HepG2 (cell line): Measurements from ENCODE around the gene IMP3. TPM values are rescaled to one million over a fixed set of nuclear protein-coding genes. Genes with fewer than 3 reads are reported as not detected.

Source experiments
- BHLHE40 ChIP-seq: IDR thresholded peaks from 2 replicates; pipeline ENCODE4 v1.6.1; 2011; ENCODE audit warnings: low read length, improper control_type of control experiment
- CBFB ChIP-seq: sonication (generic); formaldehyde crosslinking; IDR thresholded peaks from 2 replicates; pipeline ENCODE4 v1.4.0; 2020; ENCODE audit warnings: missing genetic modification reagents
- PATZ1 ChIP-seq: sonication (generic); formaldehyde crosslinking; IDR thresholded peaks from 2 replicates; pipeline ENCODE4 v1.4.0; 2020; ENCODE audit warnings: missing genetic modification reagents
- ZNF281 ChIP-seq: sonication (generic); formaldehyde crosslinking; IDR thresholded peaks from 2 replicates; pipeline ENCODE4 v1.4.0; 2020; ENCODE audit warnings: missing genetic modification reagents, borderline replicate concordance
- ZNF512B ChIP-seq: sonication (generic); formaldehyde crosslinking; IDR thresholded peaks from 2 replicates; pipeline ENCODE4 v1.5.1; 2020; ENCODE audit warnings: missing genetic modification reagents, mild to moderate bottlenecking, borderline replicate concordance
- polyA plus RNA-seq, 8 experiments: library from polyadenylated mRNA; depleted of rRNA in 3 of 8; stranded (reverse) in 7 of 8; unstranded in 1 of 8; fragments of >200 nt; fragmentation: Illumina TruSeq in 4 of 8; extraction: Trizol in 4 of 8; gene quantifications; 2 replicates each; pipeline versions ENCODE4 v1.2.1 to v1.2.3, GENCODE V29; 2011 to 2016; ENCODE audit warnings: low read depth in 4 of 8, missing spikeins in 1 of 8, mixed read lengths in 1 of 8; ENCODE audit not compliant: insufficient read depth in 1 of 8
- total RNA-seq, 5 experiments: library from RNA; depleted of rRNA; stranded (reverse); fragments of >200 nt; fragmentation: Illumina TruSeq; extraction: Trizol; gene quantifications; 2 replicates each; pipeline ENCODE4 v1.2.3, GENCODE V29; 2016; ENCODE audit warnings: low read depth in 1 of 5

Gene IMP3
- total and polyA plus RNA-seq, 2 of the 13 experiments (the other 11 are each of a cell fraction or from before 2014, with no cell fraction given) = 38.3 to 143 TPM

- no peak for TF ChIP-seq PATZ1 (CRISPR knock-in tag)
- TF ChIP-seq ZNF281 = no peak
- TF ChIP-seq BHLHE40 = no peak
- TF ChIP-seq ZNF512B (CRISPR knock-in tag) = no peak
- TF ChIP-seq CBFB (CRISPR knock-in tag) = no peak
- TF ChIP-seq, all 625 proteins: peak for 0
Observed at GRCh38 chr15:75631935-75632334, 8.1 kb downstream of the IMP3 start (continued).
